ENCODE data around the gene PEAK1.

DNA sequence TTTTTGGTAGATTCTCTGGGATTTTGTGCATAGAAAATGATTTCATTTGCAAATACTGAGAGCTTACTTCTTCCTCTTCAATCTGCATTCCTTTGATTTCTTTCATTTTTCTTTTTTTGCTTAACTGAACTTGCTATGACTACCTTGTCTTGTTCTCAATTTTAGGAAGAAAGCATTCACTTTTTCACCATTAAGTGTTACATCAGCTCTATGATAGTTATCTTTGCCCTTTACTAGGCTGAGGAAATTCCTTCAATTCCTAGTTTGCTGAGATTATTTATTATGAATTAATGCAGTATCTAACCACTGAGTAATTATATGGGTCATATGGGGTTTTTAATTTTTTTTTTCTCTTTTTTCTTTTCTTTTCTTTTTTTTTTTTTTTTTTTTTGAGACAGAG, 172.8 kb downstream of the PEAK1 start:
- TF ChIP-seq PATZ1 (CRISPR knock-in tag; IDR thresholded peaks at IDR 0.05; ENCODE audit: borderline replicate concordance) (no peak), ZFP3 (CRISPR knock-in tag; IDR thresholded peaks at IDR 0.05) (no peak), GLIS3 (CRISPR knock-in tag; IDR thresholded peaks at IDR 0.05) (no peak)
- TF ChIP-seq, protein P1, sequence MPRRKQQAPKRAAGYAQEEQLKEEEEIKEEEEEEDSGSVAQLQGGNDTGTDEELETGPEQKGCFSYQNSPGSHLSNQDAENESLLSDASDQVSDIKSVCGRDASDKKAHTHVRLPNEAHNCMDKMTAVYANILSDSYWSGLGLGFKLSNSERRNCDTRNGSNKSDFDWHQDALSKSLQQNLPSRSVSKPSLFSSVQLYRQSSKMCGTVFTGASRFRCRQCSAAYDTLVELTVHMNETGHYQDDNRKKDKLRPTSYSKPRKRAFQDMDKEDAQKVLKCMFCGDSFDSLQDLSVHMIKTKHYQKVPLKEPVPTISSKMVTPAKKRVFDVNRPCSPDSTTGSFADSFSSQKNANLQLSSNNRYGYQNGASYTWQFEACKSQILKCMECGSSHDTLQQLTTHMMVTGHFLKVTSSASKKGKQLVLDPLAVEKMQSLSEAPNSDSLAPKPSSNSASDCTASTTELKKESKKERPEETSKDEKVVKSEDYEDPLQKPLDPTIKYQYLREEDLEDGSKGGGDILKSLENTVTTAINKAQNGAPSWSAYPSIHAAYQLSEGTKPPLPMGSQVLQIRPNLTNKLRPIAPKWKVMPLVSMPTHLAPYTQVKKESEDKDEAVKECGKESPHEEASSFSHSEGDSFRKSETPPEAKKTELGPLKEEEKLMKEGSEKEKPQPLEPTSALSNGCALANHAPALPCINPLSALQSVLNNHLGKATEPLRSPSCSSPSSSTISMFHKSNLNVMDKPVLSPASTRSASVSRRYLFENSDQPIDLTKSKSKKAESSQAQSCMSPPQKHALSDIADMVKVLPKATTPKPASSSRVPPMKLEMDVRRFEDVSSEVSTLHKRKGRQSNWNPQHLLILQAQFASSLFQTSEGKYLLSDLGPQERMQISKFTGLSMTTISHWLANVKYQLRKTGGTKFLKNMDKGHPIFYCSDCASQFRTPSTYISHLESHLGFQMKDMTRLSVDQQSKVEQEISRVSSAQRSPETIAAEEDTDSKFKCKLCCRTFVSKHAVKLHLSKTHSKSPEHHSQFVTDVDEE (CRISPR knock-in tag; IDR thresholded peaks at IDR 0.05), result no peak

Measured in SK-N-SH treated with all-trans-retinoic acid at 6 μM for 48 hours (cell line).